SK-N-SH (cell line): ENCODE measurements around the gene ERLEC1. TPM values are rescaled to one million over a fixed set of nuclear protein-coding genes. Genes with fewer than 3 reads are reported as not detected.
"Not testable (repeated sequence)": the region's sequence is repeated elsewhere in the genome, so short reads cannot be mapped to it uniquely, and the experiment has no call there.

Experiments
- CTCF ChIA-PET: fragments of 300-600, 350-600 bp; formaldehyde crosslinking; extraction: SDS; loops from one replicate; lab custom pipeline; 2021; lab: Yijun Ruan, JAX
- POLR2A ChIA-PET: fragments of 350-600 bp; sonication (Branson Sonifier 250); formaldehyde crosslinking; extraction: SDS; loops from one replicate; lab custom pipeline; 2020; ENCODE audit warnings: antibody characterized with exemption, inconsistent platforms; lab: Yijun Ruan, JAX
- DNase-seq: peaks from one replicate; pipeline ENCODE4 v3.0.0; 2012
- H2AFZ ChIP-seq: fragments of 200-600 bp; sonication (generic); 2 replicates; pipeline ENCODE4 v1.8.1; 2016; ENCODE audit warnings: antibody characterized with exemption, mild to moderate bottlenecking, low read depth
- H3F3A ChIP-seq: fragments of 200-600 bp; sonication (generic); replicated peaks from 2 replicates; pipeline ENCODE3; 2016; ENCODE audit warnings: antibody characterized with exemption, mild to moderate bottlenecking; ENCODE audit not compliant: insufficient read depth
- H3K27ac ChIP-seq, 2 experiments: fragments of 200-500 bp in 1 of 2; fragments of 200-600 bp in 1 of 2; sonication (Bioruptor generic) in 1 of 2; sonication (generic), shearing (Covaris generic) in 1 of 2; 2 replicates each; pipeline versions ENCODE4 v1.5.1 to v1.6.1; 2014 to 2016; ENCODE audit warnings: low read depth in 2 of 2, inconsistent platforms in 1 of 2, low read length in 1 of 2, mild to moderate bottlenecking in 1 of 2, mixed read lengths in 1 of 2
- H3K27me3 ChIP-seq: fragments of 200-600 bp; sonication (generic), shearing (Covaris generic); 2 replicates; pipeline ENCODE4 v1.6.1; 2016; ENCODE audit warnings: mixed run types; ENCODE audit not compliant: insufficient read depth
- H3K36me3 ChIP-seq, 2 experiments: fragments of 200-500 bp in 1 of 2; fragments of 200-600 bp in 1 of 2; sonication (Bioruptor generic) in 1 of 2; sonication (generic) in 1 of 2; replicated peaks in 1 of 2; 2 replicates each; pipeline versions ENCODE3 to v1.5.1; 2014 to 2016; ENCODE audit warnings: low read length in 1 of 2, mild to moderate bottlenecking in 1 of 2; ENCODE audit not compliant: insufficient read depth in 2 of 2, control insufficient read depth in 1 of 2
- H3K4me1 ChIP-seq, 2 experiments: fragments of 200-500 bp in 1 of 2; fragments of 200-600 bp in 1 of 2; sonication (Bioruptor generic) in 1 of 2; sonication (generic), shearing (Covaris generic) in 1 of 2; 2 replicates each; pipeline versions ENCODE4 v1.5.1 to v1.6.1; 2014 to 2016; ENCODE audit warnings: low read depth in 1 of 2, low read length in 1 of 2, mixed run types in 1 of 2; ENCODE audit not compliant: insufficient read depth in 2 of 2, control insufficient read depth in 1 of 2
- H3K4me2 ChIP-seq: fragments of 200-600 bp; sonication (generic), shearing (Covaris generic); 2 replicates; pipeline ENCODE4 v1.6.1; 2017; ENCODE audit warnings: mixed run types
- H3K4me3 ChIP-seq, 2 experiments: fragments of 200-500 bp in 1 of 2; fragments of 200-600 bp in 1 of 2; sonication (Bioruptor generic) in 1 of 2; sonication (generic), shearing (Covaris generic) in 1 of 2; 2 replicates each; pipeline versions ENCODE4 v1.5.1 to v1.8.1; 2014 to 2016; ENCODE audit warnings: low read depth in 2 of 2, inconsistent platforms in 1 of 2, low read length in 1 of 2, mild to moderate bottlenecking in 1 of 2, mixed read lengths in 1 of 2, moderate library complexity in 1 of 2
- H3K79me2 ChIP-seq: fragments of 200-600 bp; sonication (generic); 2 replicates; pipeline ENCODE4 v1.8.1; 2017; ENCODE audit warnings: mild to moderate bottlenecking; ENCODE audit not compliant: insufficient read depth
- H3K9ac ChIP-seq: fragments of 200-600 bp; sonication (generic); 2 replicates; pipeline ENCODE4 v1.6.1; 2017; ENCODE audit warnings: mixed run types
- H3K9me2 ChIP-seq: fragments of 200-600 bp; sonication (generic); 2 replicates; pipeline ENCODE4 v1.6.1; 2017; ENCODE audit warnings: mixed run types
- H3K9me3 ChIP-seq: fragments of 200-600 bp; sonication (generic); 2 replicates; pipeline ENCODE4 v1.6.1; 2017; ENCODE audit warnings: mixed run types, mild to moderate bottlenecking, moderate library complexity
- H4K20me1 ChIP-seq: fragments of 200-600 bp; sonication (generic); 2 replicates; pipeline ENCODE4 v1.6.1; 2017; ENCODE audit warnings: mild to moderate bottlenecking, mixed run types; ENCODE audit not compliant: insufficient read depth
- CHD2 ChIP-seq: fragments of 150-350 bp; IDR thresholded peaks from 2 replicates; pipeline ENCODE4 v1.6.1; 2018; ENCODE audit warnings: low read length; ENCODE audit not compliant: partially characterized antibody
- FOXM1 ChIP-seq: IDR thresholded peaks from 2 replicates; pipeline ENCODE4 v1.4.0; 2012; ENCODE audit warnings: low read depth, mild to moderate bottlenecking
- GABPA ChIP-seq: IDR thresholded peaks from 2 replicates; pipeline ENCODE4 v1.4.0; 2012; ENCODE audit warnings: low read depth, mild to moderate bottlenecking
- GATA2 ChIP-seq: sonication (generic); formaldehyde crosslinking; IDR thresholded peaks from 2 replicates; pipeline ENCODE4 v1.5.0; 2020; ENCODE audit warnings: mild to moderate bottlenecking, missing genetic modification reagents
- RFX5 ChIP-seq: IDR thresholded peaks from 2 replicates; pipeline ENCODE4 v1.6.1; 2012; ENCODE audit warnings: mild to moderate bottlenecking, improper control_type of control experiment, low read length
- RXRA ChIP-seq: IDR thresholded peaks from 2 replicates; pipeline ENCODE4 v1.4.0; 2012; ENCODE audit warnings: low read depth, mild to moderate bottlenecking, borderline replicate concordance
- WGBS: methylation state at CpG from one replicate; pipeline ENCODE4 v1.1.6; 2017; ENCODE audit warnings: low lambda C conversion rate; 5-methylcytosine and 5-hydroxymethylcytosine counted together
- polyA plus RNA-seq, 3 experiments: library from polyadenylated mRNA; depleted of rRNA; stranded (reverse); fragments of >200 nt; gene quantifications; 2 replicates each; pipeline ENCODE4 v1.2.3, GENCODE V29; 2012
- TF ChIP-seq, protein P1 (sequence below): IDR thresholded peaks from 2 replicates; pipeline ENCODE4 v1.4.0; 2012; ENCODE audit warnings: low read depth, borderline replicate concordance
- TF ChIP-seq, protein P2 (sequence below): IDR thresholded peaks from 2 replicates; pipeline ENCODE4 v1.4.0; 2012; ENCODE audit warnings: low read depth
- TF ChIP-seq, protein P3 (sequence below): fragments of 150-350 bp; IDR thresholded peaks from 2 replicates; pipeline ENCODE4 v1.6.1; 2017; ENCODE audit warnings: antibody characterized with exemption, low read length, low read depth, borderline replicate concordance
- TF ChIP-seq, protein P4 (sequence below): fragments of 200-600 bp; sonication (generic); IDR thresholded peaks from 2 replicates; pipeline ENCODE4 v1.6.1; 2017; ENCODE audit warnings: antibody characterized with exemption, mild to moderate bottlenecking, moderate library complexity

The ERLEC1 gene
- polyA plus RNA-seq, 1 of the 3 experiments (the other 2 are of a cell fraction): 61.7 TPM

DNA sequence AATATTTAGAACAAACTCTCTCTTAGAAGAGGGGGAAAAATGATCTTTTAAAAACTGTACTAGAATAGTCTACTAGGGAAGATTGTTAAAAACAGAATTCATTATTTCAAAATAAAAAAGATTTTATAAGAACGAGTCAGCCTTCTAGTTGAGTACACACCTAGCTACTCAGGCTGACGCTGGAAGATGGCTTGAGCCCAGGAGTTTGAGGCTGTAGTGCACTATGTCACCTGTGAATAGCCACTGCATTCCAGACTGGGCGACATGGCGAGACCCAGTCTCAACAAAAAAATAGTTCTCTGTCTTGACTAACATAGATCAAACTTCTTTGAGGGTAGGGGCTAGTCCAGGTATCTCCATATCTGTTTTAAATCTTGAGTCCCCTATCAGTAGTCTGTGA lies 33.9 kb downstream of the ERLEC1 start:
- CTCF ChIA-PET: interaction anchor here (1.7 kb wide), 1 partner anchor 24 kb away, joined by 3 read pairs; no protein-coding TSS in a partner anchor
- no peaks in the 10 kb centered on the region for H3K27me3 ChIP-seq
- H3K36me3 ChIP-seq: peaks cover 31 to 40% of the 10 kb centered on the region in 2 experiments

DNA sequence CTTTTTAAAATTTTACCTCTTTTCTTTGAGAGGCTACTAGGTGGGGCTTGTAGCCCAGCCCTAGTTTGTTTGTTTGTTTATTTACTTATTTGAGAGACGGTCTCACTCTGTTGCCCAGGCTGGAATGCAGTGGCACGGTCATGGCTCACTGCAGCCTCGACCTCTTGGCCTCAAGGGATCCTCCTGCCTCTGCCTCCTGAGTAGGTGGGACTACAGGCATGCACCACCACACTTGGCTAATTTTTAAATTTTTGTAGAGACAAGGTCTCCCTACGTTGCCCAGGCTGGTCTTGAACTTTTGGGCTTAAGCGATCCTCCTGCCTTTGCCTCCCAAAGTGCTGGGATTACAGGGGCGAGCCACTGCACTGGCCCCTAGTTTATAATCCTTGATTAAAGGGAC lies 35.0 kb downstream of the ERLEC1 start:
- Histone ChIP-seq H3K9me3 (no peaks in the 10 kb centered on the region), H3K9me2 (no peaks in the 10 kb centered on the region), H4K20me1 (no peaks in the 10 kb centered on the region), H3F3A (no peaks in the 10 kb centered on the region), H2AFZ (no peak overlapping the region), H3K79me2 (no peaks in the 10 kb centered on the region), H3K4me1 (no peaks in the 10 kb centered on the region)
- ChIA-PET CTCF (interaction anchor here (1.1 kb wide), 1 partner anchor 8 kb away, joined by 6 read pairs; no protein-coding TSS in a partner anchor), POLR2A (no interaction called here)
- TF ChIP-seq, protein P1, sequence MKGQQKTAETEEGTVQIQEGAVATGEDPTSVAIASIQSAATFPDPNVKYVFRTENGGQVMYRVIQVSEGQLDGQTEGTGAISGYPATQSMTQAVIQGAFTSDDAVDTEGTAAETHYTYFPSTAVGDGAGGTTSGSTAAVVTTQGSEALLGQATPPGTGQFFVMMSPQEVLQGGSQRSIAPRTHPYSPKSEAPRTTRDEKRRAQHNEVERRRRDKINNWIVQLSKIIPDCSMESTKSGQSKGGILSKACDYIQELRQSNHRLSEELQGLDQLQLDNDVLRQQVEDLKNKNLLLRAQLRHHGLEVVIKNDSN: no peak
- TF ChIP-seq, all 33 proteins: peak for 0
- H3K4me2 ChIP-seq: no peak overlapping the region
- no peak for DNase-seq
- no peaks in the 10 kb centered on the region for H3K27me3 ChIP-seq
- no peak overlapping the region for H3K4me3 ChIP-seq
- peaks cover 26 to 33% of the 10 kb centered on the region in 2 experiments for H3K36me3 ChIP-seq
- no peak overlapping the region for H3K9ac ChIP-seq
- H3K27ac ChIP-seq: no peak overlapping the region
- 90% methylated on average over 6 of the region's 6 CpGs for WGBS

More for the DNA sequence above, 33.9 kb downstream of the ERLEC1 start:
- H2AFZ ChIP-seq: no peak overlapping the region
- no peaks in the 10 kb centered on the region for H3F3A ChIP-seq
- no peaks in the 10 kb centered on the region for H3K79me2 ChIP-seq
- no peaks in the 10 kb centered on the region for H3K9me3 ChIP-seq
- H3K9ac ChIP-seq: no peak overlapping the region
- DNase-seq: no peak
- TF ChIP-seq, protein P2, sequence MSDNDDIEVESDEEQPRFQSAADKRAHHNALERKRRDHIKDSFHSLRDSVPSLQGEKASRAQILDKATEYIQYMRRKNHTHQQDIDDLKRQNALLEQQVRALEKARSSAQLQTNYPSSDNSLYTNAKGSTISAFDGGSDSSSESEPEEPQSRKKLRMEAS: no peak
- TF ChIP-seq RXRA (no peak), GATA2 (CRISPR knock-in tag) (no peak), CHD2 (no peak), GABPA (no peak), RFX5 (no peak), FOXM1 (no peak)
- TF ChIP-seq, protein P3, sequence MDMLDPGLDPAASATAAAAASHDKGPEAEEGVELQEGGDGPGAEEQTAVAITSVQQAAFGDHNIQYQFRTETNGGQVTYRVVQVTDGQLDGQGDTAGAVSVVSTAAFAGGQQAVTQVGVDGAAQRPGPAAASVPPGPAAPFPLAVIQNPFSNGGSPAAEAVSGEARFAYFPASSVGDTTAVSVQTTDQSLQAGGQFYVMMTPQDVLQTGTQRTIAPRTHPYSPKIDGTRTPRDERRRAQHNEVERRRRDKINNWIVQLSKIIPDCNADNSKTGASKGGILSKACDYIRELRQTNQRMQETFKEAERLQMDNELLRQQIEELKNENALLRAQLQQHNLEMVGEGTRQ: no peak
- H4K20me1 ChIP-seq: no peaks in the 10 kb centered on the region
- POLR2A ChIA-PET: no interaction called here
- H3K4me1 ChIP-seq: no peaks in the 10 kb centered on the region
- no peak overlapping the region for H3K27ac ChIP-seq
- H3K4me3 ChIP-seq: no peak overlapping the region
- H3K4me2 ChIP-seq: no peak overlapping the region
- H3K9me2 ChIP-seq: no peaks in the 10 kb centered on the region
- 92% methylated on average over 4 of the region's 4 CpGs for WGBS

DNA sequence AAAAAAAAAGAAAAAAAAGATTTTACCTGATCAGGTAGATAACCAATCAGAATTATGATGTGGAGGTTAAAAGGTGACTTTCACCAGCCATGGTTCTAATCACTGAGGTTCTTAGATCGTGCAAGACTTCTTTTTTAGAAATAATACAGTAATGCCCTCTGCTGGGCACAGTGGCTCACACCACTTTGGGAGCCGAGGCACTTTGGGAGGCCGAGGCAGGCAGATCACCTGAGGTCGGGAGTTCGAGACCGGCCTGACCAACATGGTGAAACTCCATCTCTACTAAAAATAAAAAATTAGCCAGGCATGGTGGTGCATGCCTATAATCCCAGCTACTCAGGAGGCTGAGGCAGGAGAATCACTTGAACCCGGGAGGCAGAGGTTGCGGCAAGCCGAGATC lies 36.8 kb downstream of the ERLEC1 start:
- H3K9me2 ChIP-seq, H3F3A ChIP-seq, CTCF ChIA-PET, H3K4me3 ChIP-seq, H3K4me2 ChIP-seq: not testable (repeated sequence)
- peaks cover 13 to 15% of the 10 kb centered on the region in 2 experiments for H3K36me3 ChIP-seq
- TF ChIP-seq, protein P4, sequence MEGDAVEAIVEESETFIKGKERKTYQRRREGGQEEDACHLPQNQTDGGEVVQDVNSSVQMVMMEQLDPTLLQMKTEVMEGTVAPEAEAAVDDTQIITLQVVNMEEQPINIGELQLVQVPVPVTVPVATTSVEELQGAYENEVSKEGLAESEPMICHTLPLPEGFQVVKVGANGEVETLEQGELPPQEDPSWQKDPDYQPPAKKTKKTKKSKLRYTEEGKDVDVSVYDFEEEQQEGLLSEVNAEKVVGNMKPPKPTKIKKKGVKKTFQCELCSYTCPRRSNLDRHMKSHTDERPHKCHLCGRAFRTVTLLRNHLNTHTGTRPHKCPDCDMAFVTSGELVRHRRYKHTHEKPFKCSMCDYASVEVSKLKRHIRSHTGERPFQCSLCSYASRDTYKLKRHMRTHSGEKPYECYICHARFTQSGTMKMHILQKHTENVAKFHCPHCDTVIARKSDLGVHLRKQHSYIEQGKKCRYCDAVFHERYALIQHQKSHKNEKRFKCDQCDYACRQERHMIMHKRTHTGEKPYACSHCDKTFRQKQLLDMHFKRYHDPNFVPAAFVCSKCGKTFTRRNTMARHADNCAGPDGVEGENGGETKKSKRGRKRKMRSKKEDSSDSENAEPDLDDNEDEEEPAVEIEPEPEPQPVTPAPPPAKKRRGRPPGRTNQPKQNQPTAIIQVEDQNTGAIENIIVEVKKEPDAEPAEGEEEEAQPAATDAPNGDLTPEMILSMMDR: peak; percentile 44
- TF ChIP-seq, all 33 proteins: peak for 1; not testable (repeated sequence) for 32
- H3K79me2 ChIP-seq, H3K9me3 ChIP-seq, H3K27me3 ChIP-seq, DNase-seq, POLR2A ChIA-PET, H3K27ac ChIP-seq, H3K9ac ChIP-seq, H4K20me1 ChIP-seq, H2AFZ ChIP-seq, H3K4me1 ChIP-seq: not testable (repeated sequence)
- 90% methylated on average over 9 of the region's 9 CpGs for WGBS
